Neural progenitor cell (in vitro differentiated cells): ENCODE results near the gene AFF3.
"Not testable (repeated sequence)": the region's sequence is repeated elsewhere in the genome, so short reads cannot be mapped to it uniquely, and the experiment has no call there.

Experiments used
- CTCF ChIP-seq: fragments of 200-600 bp; sonication (generic); IDR thresholded peaks from 2 replicates; pipeline ENCODE4 v1.5.1; 2017; ENCODE audit warnings: antibody characterized with exemption, mild to moderate bottlenecking
- EZH2 ChIP-seq: fragments of 200-600 bp; sonication (generic); IDR thresholded peaks from 2 replicates; pipeline ENCODE4 v1.6.1; 2017; ENCODE audit warnings: antibody characterized with exemption, mild to moderate bottlenecking, moderate library complexity

- not testable (repeated sequence) for TF ChIP-seq CTCF, EZH2
These were observed 407.1 kb downstream of the AFF3 start for GRCh38 chr2:99735314-99735713.
